H1 (cell line): Measurements from ENCODE around the gene SYT15.

Experiments
- ASH2L ChIP-seq: fragments of 200-600, 300-600 bp; sonication (generic); IDR thresholded peaks from one replicate; pipeline ENCODE4 v1.7.1; 2017; ENCODE audit warnings: low read length
- BACH1 ChIP-seq: IDR thresholded peaks from 2 replicates; pipeline ENCODE4 v1.6.1; 2012; ENCODE audit warnings: low read length, improper control_type of control experiment
- EGR1 ChIP-seq: IDR thresholded peaks from 2 replicates; pipeline ENCODE4 v1.6.1; 2011; ENCODE audit warnings: low read depth, low read length, borderline replicate concordance
- EP300 ChIP-seq, 2 experiments: IDR thresholded peaks; 1 replicate in 1 of 2; 2 replicates in 1 of 2; pipeline ENCODE4 v1.6.1; 2011 to 2012; ENCODE audit warnings: low read depth in 2 of 2, low read length in 2 of 2, mild to moderate bottlenecking in 2 of 2, borderline replicate concordance in 1 of 2, inconsistent platforms in 1 of 2, moderate library complexity in 1 of 2
- EZH2 ChIP-seq: fragments of 200-600 bp; sonication (generic); IDR thresholded peaks from 2 replicates; pipeline ENCODE4 v1.7.1; 2012; ENCODE audit warnings: low read depth, mild to moderate bottlenecking, moderate library complexity, low read length, inconsistent platforms; ENCODE audit not compliant: severe bottlenecking
- GABPA ChIP-seq: IDR thresholded peaks from 2 replicates; pipeline ENCODE4 v1.6.1; 2011; ENCODE audit warnings: mild to moderate bottlenecking, low read length, moderate library complexity, borderline replicate concordance; ENCODE audit not compliant: insufficient read depth
- POLR2A ChIP-seq, 2 experiments: IDR thresholded peaks; 1 replicate in 1 of 2; 2 replicates in 1 of 2; pipeline ENCODE4 v1.6.1; 2011; ENCODE audit warnings: low read depth in 2 of 2, low read length in 2 of 2, mild to moderate bottlenecking in 2 of 2; ENCODE audit errors: control extremely low read depth in 1 of 2
- POLR2AphosphoS5 ChIP-seq: IDR thresholded peaks from 2 replicates; pipeline ENCODE4 v1.6.1; 2011; ENCODE audit warnings: low read depth, low read length
- RAD21 ChIP-seq, 2 experiments: IDR thresholded peaks in 1 of 2; conservative IDR thresholded peaks in 1 of 2; 2 replicates each; pipeline ENCODE4 v1.6.1; 2011; ENCODE audit warnings: low read depth in 2 of 2, low read length in 2 of 2, improper control_type of control experiment in 1 of 2, inconsistent platforms in 1 of 2, mild to moderate bottlenecking in 1 of 2, moderate library complexity in 1 of 2
- RFX5 ChIP-seq: IDR thresholded peaks from 2 replicates; pipeline ENCODE4 v1.6.1; 2011; ENCODE audit warnings: low read depth, low read length, improper control_type of control experiment, borderline replicate concordance
- SIN3A ChIP-seq, 2 experiments: IDR thresholded peaks in 1 of 2; conservative IDR thresholded peaks in 1 of 2; 2 replicates each; pipeline ENCODE4 v1.6.1; 2011 to 2012; ENCODE audit warnings: low read length in 2 of 2, improper control_type of control experiment in 1 of 2, low read depth in 1 of 2, mild to moderate bottlenecking in 1 of 2
- TAF1 ChIP-seq: IDR thresholded peaks from 2 replicates; pipeline ENCODE4 v1.6.1; 2011; ENCODE audit warnings: mild to moderate bottlenecking, low read depth, low read length
- TF ChIP-seq, protein P1 (sequence below): IDR thresholded peaks from 2 replicates; pipeline ENCODE4 v1.6.1; 2012; ENCODE audit warnings: inconsistent platforms
- TF ChIP-seq, protein P2 (sequence below), 3 experiments: IDR thresholded peaks; 1 replicate in 2 of 3; 2 replicates in 1 of 3; pipeline versions ENCODE4 v1.5.1 to v1.6.1; 2011; ENCODE audit warnings: low read length in 3 of 3, mild to moderate bottlenecking in 3 of 3, inconsistent platforms in 2 of 3, low read depth in 1 of 3, moderate library complexity in 1 of 3; ENCODE audit not compliant: insufficient read depth in 1 of 3; ENCODE audit errors: control extremely low read depth in 1 of 3

DNA sequence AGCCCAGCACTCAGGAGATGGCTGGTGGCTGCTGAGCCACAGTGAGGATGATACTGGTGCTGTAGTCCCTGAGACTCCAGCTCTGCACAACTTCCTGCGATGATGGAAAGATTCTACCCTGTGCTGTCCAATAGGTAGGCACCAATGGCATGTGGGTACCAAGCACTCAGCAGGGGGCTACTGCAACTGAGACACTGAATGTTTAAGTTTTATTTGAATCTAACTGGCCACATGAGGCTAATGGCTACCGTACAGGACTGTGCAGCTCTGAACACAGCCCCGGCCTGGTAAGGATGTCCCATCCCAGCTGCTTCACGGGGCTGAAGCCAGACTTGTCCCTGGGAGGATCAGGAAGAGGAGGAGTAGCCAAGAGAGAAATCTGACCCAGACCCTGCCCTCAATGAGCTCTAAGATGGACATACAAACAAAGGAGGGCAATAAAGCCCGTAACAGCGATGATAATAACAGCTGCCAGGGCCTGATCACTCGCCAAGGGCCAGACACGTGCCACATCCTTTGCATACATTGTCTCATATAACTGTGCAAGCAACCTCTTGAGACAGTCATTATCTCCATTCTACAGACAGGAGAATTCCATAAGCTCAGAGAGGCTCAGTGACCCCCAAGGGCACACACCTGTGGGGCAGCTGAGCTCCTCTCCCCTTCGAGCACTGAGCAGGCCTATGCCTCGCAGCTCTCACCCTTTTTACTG, 26.2 kb upstream of the SYT15 start:
- TF ChIP-seq TAF1 (no peak), EGR1 (no peak), POLR2A (IDR thresholded peaks at IDR 0.05; ENCODE audit: control extremely low read depth in 1 of 2, low read depth in 2 of 2, low read length in 2 of 2) (0 out of 3 replicates have a peak, but pooled peaks of 1 of the 2 experiments have one; percentile 28), BACH1 (no peak), EP300 (IDR thresholded peaks at IDR 0.05; ENCODE audit: borderline replicate concordance in 1 of 2, low read depth in 2 of 2, low read length in 2 of 2) (no peak), RFX5 (no peak), ASH2L (no peak), SIN3A (conservative IDR thresholded peaks at IDR 0.05 in 1 of 2, IDR thresholded peaks at IDR 0.05 in 1 of 2; ENCODE audit: low read depth in 1 of 2, low read length in 2 of 2) (no peak), POLR2AphosphoS5 (no peak), EZH2 (no peak), RAD21 (IDR thresholded peaks at IDR 0.05 in 1 of 2, conservative IDR thresholded peaks at IDR 0.05 in 1 of 2; ENCODE audit: low read depth in 2 of 2, low read length in 2 of 2) (no peak), GABPA (no peak)
- TF ChIP-seq, protein P1, sequence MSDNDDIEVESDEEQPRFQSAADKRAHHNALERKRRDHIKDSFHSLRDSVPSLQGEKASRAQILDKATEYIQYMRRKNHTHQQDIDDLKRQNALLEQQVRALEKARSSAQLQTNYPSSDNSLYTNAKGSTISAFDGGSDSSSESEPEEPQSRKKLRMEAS = no peak
- TF ChIP-seq, protein P2, sequence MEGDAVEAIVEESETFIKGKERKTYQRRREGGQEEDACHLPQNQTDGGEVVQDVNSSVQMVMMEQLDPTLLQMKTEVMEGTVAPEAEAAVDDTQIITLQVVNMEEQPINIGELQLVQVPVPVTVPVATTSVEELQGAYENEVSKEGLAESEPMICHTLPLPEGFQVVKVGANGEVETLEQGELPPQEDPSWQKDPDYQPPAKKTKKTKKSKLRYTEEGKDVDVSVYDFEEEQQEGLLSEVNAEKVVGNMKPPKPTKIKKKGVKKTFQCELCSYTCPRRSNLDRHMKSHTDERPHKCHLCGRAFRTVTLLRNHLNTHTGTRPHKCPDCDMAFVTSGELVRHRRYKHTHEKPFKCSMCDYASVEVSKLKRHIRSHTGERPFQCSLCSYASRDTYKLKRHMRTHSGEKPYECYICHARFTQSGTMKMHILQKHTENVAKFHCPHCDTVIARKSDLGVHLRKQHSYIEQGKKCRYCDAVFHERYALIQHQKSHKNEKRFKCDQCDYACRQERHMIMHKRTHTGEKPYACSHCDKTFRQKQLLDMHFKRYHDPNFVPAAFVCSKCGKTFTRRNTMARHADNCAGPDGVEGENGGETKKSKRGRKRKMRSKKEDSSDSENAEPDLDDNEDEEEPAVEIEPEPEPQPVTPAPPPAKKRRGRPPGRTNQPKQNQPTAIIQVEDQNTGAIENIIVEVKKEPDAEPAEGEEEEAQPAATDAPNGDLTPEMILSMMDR (IDR thresholded peaks at IDR 0.05; ENCODE audit: control extremely low read depth in 1 of 3, insufficient read depth in 1 of 3, low read depth in 1 of 3, low read length in 3 of 3) = no peak
